Measurements from ENCODE around the gene HOXD1. TPM values are rescaled to one million over a fixed set of nuclear protein-coding genes. Genes with fewer than 3 reads are reported as not detected.

The HOXD1 gene
- total RNA-seq, 2 experiments from 2014 or later = not detected

GRCh38 chr2:176206136-176206535 is 17.7 kb downstream of the HOXD1 start:
- H3K79me2 ChIP-seq (ENCODE audit: insufficient read depth, low read depth, low read length) = no peaks in the 10 kb centered on the region
- intact Hi-C loops (cut with micrococcal nuclease; ENCODE audit: unreplicated experiment) = no loop called here
- no peak overlapping the region for H3K4me3 ChIP-seq (ENCODE audit: low read depth, low read length, poor library complexity, severe bottlenecking)
- no TSS peak for BruUV-seq (replicated peaks)
- H3K9me3 ChIP-seq (ENCODE audit: low read length) = no peaks in the 10 kb centered on the region
- no peaks in the 10 kb centered on the region for H3K36me3 ChIP-seq (ENCODE audit: insufficient read depth, low read length)
- H3K4me1 ChIP-seq (ENCODE audit: insufficient read depth, low read length, poor library complexity, severe bottlenecking) = no peaks in the 10 kb centered on the region
- H3K4me2 ChIP-seq (ENCODE audit: low read length) = no peak overlapping the region
- TF ChIP-seq, protein P1, sequence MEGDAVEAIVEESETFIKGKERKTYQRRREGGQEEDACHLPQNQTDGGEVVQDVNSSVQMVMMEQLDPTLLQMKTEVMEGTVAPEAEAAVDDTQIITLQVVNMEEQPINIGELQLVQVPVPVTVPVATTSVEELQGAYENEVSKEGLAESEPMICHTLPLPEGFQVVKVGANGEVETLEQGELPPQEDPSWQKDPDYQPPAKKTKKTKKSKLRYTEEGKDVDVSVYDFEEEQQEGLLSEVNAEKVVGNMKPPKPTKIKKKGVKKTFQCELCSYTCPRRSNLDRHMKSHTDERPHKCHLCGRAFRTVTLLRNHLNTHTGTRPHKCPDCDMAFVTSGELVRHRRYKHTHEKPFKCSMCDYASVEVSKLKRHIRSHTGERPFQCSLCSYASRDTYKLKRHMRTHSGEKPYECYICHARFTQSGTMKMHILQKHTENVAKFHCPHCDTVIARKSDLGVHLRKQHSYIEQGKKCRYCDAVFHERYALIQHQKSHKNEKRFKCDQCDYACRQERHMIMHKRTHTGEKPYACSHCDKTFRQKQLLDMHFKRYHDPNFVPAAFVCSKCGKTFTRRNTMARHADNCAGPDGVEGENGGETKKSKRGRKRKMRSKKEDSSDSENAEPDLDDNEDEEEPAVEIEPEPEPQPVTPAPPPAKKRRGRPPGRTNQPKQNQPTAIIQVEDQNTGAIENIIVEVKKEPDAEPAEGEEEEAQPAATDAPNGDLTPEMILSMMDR (conservative IDR thresholded peaks at IDR 0.05; ENCODE audit: low read length) = no peak
- TF ChIP-seq EZH2phosphoT487 (IDR thresholded peaks at IDR 0.05; ENCODE audit: borderline replicate concordance, low read depth, low read length) = no peak
- H3K27ac ChIP-seq (ENCODE audit: low read depth, low read length, poor library complexity, severe bottlenecking) = no peak overlapping the region
- H2AFZ ChIP-seq (ENCODE audit: low read length) = no peak overlapping the region
- ChIA-PET POLR2A (no interaction called here), CTCF (ENCODE audit: unreplicated experiment) (no interaction called here)
- H3K9me2 ChIP-seq (ENCODE audit: insufficient read depth, low read length) = no peaks in the 10 kb centered on the region
- H4K20me1 ChIP-seq (ENCODE audit: insufficient read depth, low read length) = no peaks in the 10 kb centered on the region
- DNase-seq (ENCODE audit: low spot score) = no peak

- POLR2A ChIA-PET = no interaction called here
- Histone ChIP-seq H4K20me1 (ENCODE audit: insufficient read depth, low read length) (no peaks in the 10 kb centered on the region), H3K4me3 (ENCODE audit: low read depth, low read length, poor library complexity, severe bottlenecking) (no peak overlapping the region), H3K27ac (ENCODE audit: low read depth, low read length, poor library complexity, severe bottlenecking) (no peak overlapping the region), H3K36me3 (ENCODE audit: insufficient read depth, low read length) (no peaks in the 10 kb centered on the region), H3K4me2 (ENCODE audit: low read length) (no peak overlapping the region), H3K9me3 (ENCODE audit: low read length) (no peaks in the 10 kb centered on the region), H2AFZ (ENCODE audit: low read length) (no peak overlapping the region), H3K79me2 (ENCODE audit: insufficient read depth, low read depth, low read length) (no peaks in the 10 kb centered on the region), H3K4me1 (ENCODE audit: insufficient read depth, low read length, poor library complexity, severe bottlenecking) (no peaks in the 10 kb centered on the region), H3K9me2 (ENCODE audit: insufficient read depth, low read length) (no peaks in the 10 kb centered on the region)
- CTCF ChIA-PET (ENCODE audit: unreplicated experiment) = no interaction called here
- intact Hi-C loops (cut with micrococcal nuclease; ENCODE audit: unreplicated experiment) = no loop called here
- BruUV-seq (replicated peaks) = no TSS peak
- TF ChIP-seq, protein P1 (conservative IDR thresholded peaks at IDR 0.05; ENCODE audit: low read length) = no peak
- no peak for TF ChIP-seq EZH2phosphoT487 (IDR thresholded peaks at IDR 0.05; ENCODE audit: borderline replicate concordance, low read depth, low read length)
- no peak for DNase-seq (ENCODE audit: low spot score)
Observed at GRCh38 chr2:176206682-176207081, 18.2 kb downstream of the HOXD1 start.

- DNase-seq (ENCODE audit: low spot score) = no peak
- ChIA-PET CTCF (ENCODE audit: unreplicated experiment) (no interaction called here), POLR2A (no interaction called here)
- no peak for TF ChIP-seq EZH2phosphoT487 (IDR thresholded peaks at IDR 0.05; ENCODE audit: borderline replicate concordance, low read depth, low read length)
- TF ChIP-seq, protein P1 (conservative IDR thresholded peaks at IDR 0.05; ENCODE audit: low read length) = no peak
- intact Hi-C loops (cut with micrococcal nuclease; ENCODE audit: unreplicated experiment) = no loop called here
- Histone ChIP-seq H3K9me3 (ENCODE audit: low read length) (no peaks in the 10 kb centered on the region), H3K79me2 (ENCODE audit: insufficient read depth, low read depth, low read length) (no peaks in the 10 kb centered on the region), H3K27ac (ENCODE audit: low read depth, low read length, poor library complexity, severe bottlenecking) (no peak overlapping the region), H3K4me2 (ENCODE audit: low read length) (no peak overlapping the region), H4K20me1 (ENCODE audit: insufficient read depth, low read length) (no peaks in the 10 kb centered on the region), H3K36me3 (ENCODE audit: insufficient read depth, low read length) (no peaks in the 10 kb centered on the region), H3K4me1 (ENCODE audit: insufficient read depth, low read length, poor library complexity, severe bottlenecking) (no peaks in the 10 kb centered on the region), H2AFZ (ENCODE audit: low read length) (no peak overlapping the region), H3K9me2 (ENCODE audit: insufficient read depth, low read length) (no peaks in the 10 kb centered on the region), H3K4me3 (ENCODE audit: low read depth, low read length, poor library complexity, severe bottlenecking) (no peak overlapping the region)
- BruUV-seq (replicated peaks) = no TSS peak
Observed at GRCh38 chr2:176211110-176211509, 22.6 kb downstream of the HOXD1 start.
